Spinal cord (tissue), 10 donors: Measurements from ENCODE around the gene KLHL33. TPM values are rescaled to one million over a fixed set of nuclear protein-coding genes. Genes with fewer than 3 reads are reported as not detected.

Experiments used
- DNase-seq, 6 donors: peaks; one replicate each; pipeline versions ENCODE4 v3.0.0 to v3.0.0-alpha.2; 2013 to 2015; ENCODE audit warnings: low spot score in 6 of 6, low read depth in 4 of 6
- H3K27ac ChIP-seq: one replicate; pipeline ENCODE4 v1.5.1; 2013; ENCODE audit warnings: low read depth, low read length, control low read depth
- H3K27me3 ChIP-seq: one replicate; pipeline ENCODE4 v1.6.1; 2013; ENCODE audit warnings: low read length; ENCODE audit not compliant: control insufficient read depth, insufficient read depth
- H3K36me3 ChIP-seq: one replicate; pipeline ENCODE4 v1.6.1; 2013; ENCODE audit warnings: low read length; ENCODE audit not compliant: control insufficient read depth, insufficient read depth
- H3K4me1 ChIP-seq: one replicate; pipeline ENCODE4 v1.6.1; 2013; ENCODE audit warnings: low read length; ENCODE audit not compliant: control insufficient read depth, insufficient read depth
- H3K4me3 ChIP-seq: one replicate; pipeline ENCODE4 v1.5.1; 2013; ENCODE audit warnings: low read depth, low read length, control low read depth
- H3K9me3 ChIP-seq: one replicate; pipeline ENCODE4 v1.6.1; 2013; ENCODE audit warnings: low read length; ENCODE audit not compliant: control insufficient read depth, insufficient read depth
- WGBS: methylation state at CpG from one replicate; pipeline ENCODE4 v1.1.5; 2013; ENCODE audit warnings: missing lambda C conversion rate; ENCODE audit not compliant: insufficient coverage; 5-methylcytosine and 5-hydroxymethylcytosine counted together
- polyA plus RNA-seq, 2 donors: library from polyadenylated mRNA; unstranded; fragments of 120-200 nt; gene quantifications; one replicate each; pipeline ENCODE4 v1.2.1, GENCODE V29; 2013; ENCODE audit not compliant: insufficient read length in 2 of 2
- total RNA-seq, 2 donors: library from RNA; depleted of rRNA in 1 of 2; stranded (reverse); fragments of 120-200 nt in 1 of 2; fragments of >200 nt in 1 of 2; gene quantifications; one replicate each; pipeline versions ENCODE4 v1.2.3 to v1.2.4, GENCODE V29; 2013 to 2014
- donor health status: healthy.

KLHL33 gene
- total and polyA plus RNA-seq, 4 donors = 0.46 to 2.1 (median 0.81) TPM

- Histone ChIP-seq H3K27ac (peak within 1 kb of the TSS; percentile 83), H3K27me3 (no peaks in the 10 kb centered on the region), H3K4me1 (peaks cover 14% of the 10 kb centered on the region), H3K4me3 (peak within 1 kb of the TSS; percentile 72), H3K36me3 (peaks cover 3% of the 10 kb centered on the region), H3K9me3 (no peaks in the 10 kb centered on the region)
- WGBS = 0% methylated on average over 37 of the region's 40 CpGs
- DNase-seq = peak; percentile 57 to 95 (median 74)
These were observed 33.4 kb upstream of the KLHL33 start, which contains the start of gene PNP for GRCh38 chr14:20469242-20469889. TSS of gene PNP (plus strand) at chr14:20469406. CDS start at chr14:20469525, 119 bp downstream.

- peak in 1 of 6 donors; percentile 11 for DNase-seq
- H3K4me3 ChIP-seq = peak overlapping the region; percentile 72
- H3K27me3 ChIP-seq = no peaks in the 10 kb centered on the region
- peaks cover 3% of the 10 kb centered on the region for H3K36me3 ChIP-seq
- WGBS = 15% methylated on average over 11 of the region's 16 CpGs
- peak overlapping the region; percentile 83 for H3K27ac ChIP-seq
- peaks cover 14% of the 10 kb centered on the region for H3K4me1 ChIP-seq
- no peaks in the 10 kb centered on the region for H3K9me3 ChIP-seq
These were observed 32.8 kb upstream of the KLHL33 start for GRCh38 chr14:20468764-20469241.

GRCh38 chr14:20461225-20462141, 25.5 kb upstream of the KLHL33 start, which contains the start of gene PIP4P1:
TSS of gene PIP4P1 (minus strand) at chr14:20461434. CDS start at chr14:20461325, 109 bp downstream.
- no peaks in the 10 kb centered on the region for H3K27me3 ChIP-seq
- peaks cover 30% of the 10 kb centered on the region for H3K36me3 ChIP-seq
- peak within 1 kb of the TSS; percentile 75 for H3K4me3 ChIP-seq
- peak; percentile 98 to 100 (median 99) for DNase-seq
- no peaks in the 10 kb centered on the region for H3K9me3 ChIP-seq
- 0% methylated on average over 67 of the region's 67 CpGs for WGBS
- peak within 1 kb of the TSS; percentile 86 for H3K27ac ChIP-seq
- peaks cover 15% of the 10 kb centered on the region for H3K4me1 ChIP-seq

DNA sequence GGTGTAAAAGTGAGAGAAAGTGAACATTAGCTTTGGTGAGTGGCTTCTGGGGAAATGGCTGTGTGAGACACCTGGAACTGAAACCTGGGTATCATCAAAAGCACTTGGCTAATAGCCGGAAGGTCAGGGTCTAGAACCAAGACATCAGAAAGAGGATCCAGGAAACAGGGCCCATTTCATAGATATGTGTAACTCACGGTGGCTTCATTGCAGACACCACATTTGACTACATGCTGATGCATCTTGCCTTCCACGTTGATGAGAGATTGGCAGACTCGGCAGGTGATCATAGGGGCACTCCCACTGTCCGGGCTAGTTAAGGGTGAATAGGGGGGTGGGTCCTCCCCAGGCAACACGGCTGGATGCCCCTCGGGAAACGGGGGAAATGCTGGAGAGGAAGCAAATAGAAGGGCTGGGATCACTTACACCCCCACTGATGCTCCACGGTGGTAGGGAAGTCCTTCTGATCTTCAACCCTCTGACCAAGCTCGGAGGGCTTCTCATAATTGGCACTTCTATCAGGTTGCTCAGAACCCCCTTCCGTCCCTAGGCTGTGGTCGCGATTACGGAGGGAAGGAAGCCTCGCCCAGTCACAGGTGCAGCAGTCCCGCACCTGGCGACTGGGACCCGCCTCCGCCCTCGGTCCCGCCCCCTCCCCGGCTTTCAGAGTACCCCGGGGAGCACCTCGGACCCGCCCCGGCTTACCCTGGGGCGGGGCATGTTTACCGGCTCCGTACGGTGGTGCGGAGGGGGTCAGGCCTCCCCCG, 24.7 kb upstream of the KLHL33 start:
- WGBS = 4% methylated on average over 27 of the region's 32 CpGs
- Histone ChIP-seq H3K9me3 (no peaks in the 10 kb centered on the region), H3K4me1 (peaks cover 18% of the 10 kb centered on the region), H3K36me3 (peaks cover 30% of the 10 kb centered on the region), H3K27ac (peak overlapping the region; percentile 85), H3K27me3 (no peaks in the 10 kb centered on the region), H3K4me3 (peak overlapping the region; percentile 75)
- DNase-seq = peak in 1 of 6 donors; percentile 3

DNA sequence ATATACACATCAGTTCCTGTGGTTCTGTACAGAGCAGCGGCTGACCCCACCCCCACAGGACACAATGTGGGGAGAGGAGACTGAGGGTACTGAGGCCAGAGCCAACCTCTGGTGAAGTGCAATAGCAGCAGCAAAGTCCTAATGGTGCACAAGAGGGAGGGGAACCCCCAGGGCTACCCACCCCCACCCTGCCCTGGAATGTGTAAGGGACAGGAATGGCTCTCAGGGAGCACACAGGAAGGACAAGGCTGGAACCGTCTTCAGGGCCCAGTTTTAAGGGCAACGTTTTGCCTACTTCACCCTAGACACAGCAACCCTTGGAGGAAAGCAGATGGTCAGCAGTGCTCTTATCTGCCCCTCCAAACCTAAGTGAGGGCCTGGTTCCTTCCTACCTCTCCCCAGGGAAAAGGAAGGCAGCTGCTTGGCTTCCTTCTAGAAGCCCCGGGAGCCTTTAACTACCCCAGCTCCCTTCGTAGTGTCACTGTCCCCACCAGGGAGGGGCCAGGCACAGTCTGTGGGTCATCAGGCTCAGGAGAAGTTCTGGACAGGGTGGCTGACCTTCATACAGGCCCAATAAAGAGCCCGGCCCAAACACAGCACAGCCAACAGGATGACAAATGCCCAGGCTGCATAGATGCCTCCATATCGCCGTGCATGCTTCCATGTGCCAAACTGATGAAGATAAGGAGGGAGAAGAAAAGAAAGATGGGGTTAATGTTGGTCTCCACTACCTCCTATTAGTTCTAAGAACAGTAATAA, 22.2 kb upstream of the KLHL33 start:
- peaks cover 30% of the 10 kb centered on the region for H3K36me3 ChIP-seq
- WGBS = 57% methylated on average over 3 of the region's 8 CpGs
- DNase-seq = no peak

GRCh38 chr14:20456971-20457370, 21.0 kb upstream of the KLHL33 start:
- H3K27me3 ChIP-seq = no peaks in the 10 kb centered on the region
- peaks cover 27% of the 10 kb centered on the region for H3K4me1 ChIP-seq
- H3K9me3 ChIP-seq = no peaks in the 10 kb centered on the region
- DNase-seq = no peak
- H3K36me3 ChIP-seq = peaks cover 33% of the 10 kb centered on the region
- no peak overlapping the region for H3K27ac ChIP-seq
- WGBS = 80% methylated on average over 12 of the region's 13 CpGs
- H3K4me3 ChIP-seq = no peak overlapping the region

More for the DNA sequence above, 22.2 kb upstream of the KLHL33 start:
- no peak overlapping the region for H3K4me3 ChIP-seq
- H3K27ac ChIP-seq = no peak overlapping the region
- no peaks in the 10 kb centered on the region for H3K9me3 ChIP-seq
- peaks cover 26% of the 10 kb centered on the region for H3K4me1 ChIP-seq
- H3K27me3 ChIP-seq = no peaks in the 10 kb centered on the region

- Histone ChIP-seq H3K4me1 (peaks cover 23% of the 10 kb centered on the region), H3K27me3 (no peaks in the 10 kb centered on the region), H3K36me3 (peaks cover 40% of the 10 kb centered on the region), H3K27ac (peak overlapping the region; percentile 96), H3K4me3 (peak overlapping the region; percentile 84), H3K9me3 (no peaks in the 10 kb centered on the region)
- WGBS = 2% methylated on average over 32 of the region's 39 CpGs
- no peak for DNase-seq
These were observed 19.7 kb upstream of the KLHL33 start for GRCh38 chr14:20455355-20456300.
